Left ventricle myocardium inferior (tissue), 1 donor: ENCODE results near the gene GON4L. TPM values are rescaled to one million over a fixed set of nuclear protein-coding genes. Genes with fewer than 3 reads are reported as not detected.
A peak's percentile ranks its signal among the peaks of the same experiment; 100 is the strongest.

Experiments
- DNase-seq: peaks from one replicate; pipeline ENCODE4 v3.0.0-alpha.2; 2020
- H3K27ac ChIP-seq: fragments of 200-600 bp; replicated peaks from 2 replicates; pipeline ENCODE4 v1.8.0; 2021
- H3K27me3 ChIP-seq: fragments of 200-600 bp; 2 replicates; pipeline ENCODE4 v1.8.0; 2021; ENCODE audit warnings: low read depth
- H3K36me3 ChIP-seq: fragments of 200-600 bp; 2 replicates; pipeline ENCODE4 v1.8.0; 2021
- H3K4me1 ChIP-seq: fragments of 200-600 bp; 2 replicates; pipeline ENCODE4 v1.8.0; 2021
- H3K4me3 ChIP-seq: fragments of 200-600 bp; 2 replicates; pipeline ENCODE4 v1.8.0; 2021; ENCODE audit warnings: mild to moderate bottlenecking, moderate library complexity
- H3K9me3 ChIP-seq: fragments of 200-600 bp; replicated peaks from 2 replicates; pipeline ENCODE4 v1.8.0; 2021
- CTCF ChIP-seq: fragments of 200-600 bp; IDR thresholded peaks from 2 replicates; pipeline ENCODE4 v1.8.0; 2021; ENCODE audit warnings: antibody characterized with exemption, mild to moderate bottlenecking, borderline replicate concordance
- intact Hi-C: fragments of 100-400 bp; cut with micrococcal nuclease; formaldehyde crosslinking; loops from one replicate; pipeline ENCODE4 v1.11.0; 2022
- total RNA-seq: library from RNA; stranded (reverse); fragmentation: NEBNext Ultra II Directional; extraction: Animal tissue kit (Norgen Biotek cat#: 25700); gene quantifications from one replicate; pipeline ENCODE4 v1.2.1, GENCODE V29; 2021
- donor health status: DM: no; HTN: yes; CAD: no; lungs with severe emphysema.

GON4L gene
- total RNA-seq, 1 donor from 2014 or later = 24.1 TPM

GRCh38 chr1:155860970-155861510 lies 4.0 kb upstream of the GON4L start:
- no peaks in the 10 kb centered on the region for H3K36me3 ChIP-seq
- intact Hi-C loops = no loop called here
- no peaks in the 10 kb centered on the region for H3K9me3 ChIP-seq
- no peaks in the 10 kb centered on the region for H3K27me3 ChIP-seq
- peak overlapping the region; percentile 90 for H3K27ac ChIP-seq
- TF ChIP-seq CTCF = no peak
- H3K4me3 ChIP-seq = peak overlapping the region; percentile 67
- peaks cover 50% of the 10 kb centered on the region for H3K4me1 ChIP-seq
- DNase-seq = no peak

GRCh38 chr1:155859881-155860871 lies 3.2 kb upstream of the GON4L start:
- Histone ChIP-seq H3K27me3 (no peaks in the 10 kb centered on the region), H3K36me3 (no peaks in the 10 kb centered on the region), H3K27ac (peak overlapping the region; percentile 90), H3K4me3 (peak overlapping the region; percentile 67), H3K9me3 (no peaks in the 10 kb centered on the region), H3K4me1 (peaks cover 54% of the 10 kb centered on the region)
- DNase-seq = peak; percentile 88
- intact Hi-C loops = no loop called here
- no peak for TF ChIP-seq CTCF

GRCh38 chr1:155859234-155859829 lies 2.3 kb upstream of the GON4L start, which contains the start of gene SYT11:
SYT11 (plus strand) TSS chr1:155859567; CDS start chr1:155859762, 195 bp downstream.
- peak; percentile 18 for TF ChIP-seq CTCF
- intact Hi-C loops = no loop called here
- H3K4me1 ChIP-seq = peaks cover 54% of the 10 kb centered on the region

GRCh38 chr1:155858800-155859233 lies 1.8 kb upstream of the GON4L start:
- peak; percentile 15 for DNase-seq
- Histone ChIP-seq H3K4me1 (peaks cover 54% of the 10 kb centered on the region), H3K4me3 (peak overlapping the region; percentile 67), H3K36me3 (peaks cover 9% of the 10 kb centered on the region), H3K27me3 (no peaks in the 10 kb centered on the region), H3K9me3 (no peaks in the 10 kb centered on the region), H3K27ac (peak overlapping the region; percentile 90)
- intact Hi-C loops = no loop called here
- TF ChIP-seq CTCF = no peak

More at GRCh38 chr1:155859234-155859829, 2.3 kb upstream of the GON4L start, which contains the start of gene SYT11:
- H3K9me3 ChIP-seq = no peaks in the 10 kb centered on the region
- peaks cover 4% of the 10 kb centered on the region for H3K36me3 ChIP-seq
- DNase-seq = peak; percentile 95
- H3K4me3 ChIP-seq = peak within 1 kb of the TSS; percentile 67
- no peaks in the 10 kb centered on the region for H3K27me3 ChIP-seq
- H3K27ac ChIP-seq = peak within 1 kb of the TSS; percentile 90

- Histone ChIP-seq H3K4me1 (peaks cover 52% of the 10 kb centered on the region), H3K27ac (peak overlapping the region; percentile 91), H3K9me3 (no peaks in the 10 kb centered on the region), H3K36me3 (peaks cover 33% of the 10 kb centered on the region), H3K4me3 (peak overlapping the region; percentile 94), H3K27me3 (no peaks in the 10 kb centered on the region)
- TF ChIP-seq CTCF = no peak
- no peak for DNase-seq
- intact Hi-C loops = no loop called here
Observed at GRCh38 chr1:155856257-155856974, 598 bp downstream of the GON4L start.
